Endometrial microvascular endothelial cells (primary cell): ENCODE data around the gene TRIM54. TPM values are rescaled to one million over a fixed set of nuclear protein-coding genes. Genes with fewer than 3 reads are reported as not detected.

ENCODE experiments used
- in situ Hi-C: cut with HindIII; loops from 2 replicates; pipeline ENCODE4 v1.10.0; 2017; ENCODE audit warnings: low sequenced_read_pairs, low pct_unique_long_range_greater_than_20kb; ENCODE audit errors: inconsistent ontology term
- total RNA-seq: library from RNA; depleted of rRNA; stranded (reverse); fragments of >200 nt; gene quantifications from one replicate; pipeline ENCODE4 v1.2.3, GENCODE V29; 2015; ENCODE audit errors: inconsistent ontology term

TRIM54 gene, protein sequence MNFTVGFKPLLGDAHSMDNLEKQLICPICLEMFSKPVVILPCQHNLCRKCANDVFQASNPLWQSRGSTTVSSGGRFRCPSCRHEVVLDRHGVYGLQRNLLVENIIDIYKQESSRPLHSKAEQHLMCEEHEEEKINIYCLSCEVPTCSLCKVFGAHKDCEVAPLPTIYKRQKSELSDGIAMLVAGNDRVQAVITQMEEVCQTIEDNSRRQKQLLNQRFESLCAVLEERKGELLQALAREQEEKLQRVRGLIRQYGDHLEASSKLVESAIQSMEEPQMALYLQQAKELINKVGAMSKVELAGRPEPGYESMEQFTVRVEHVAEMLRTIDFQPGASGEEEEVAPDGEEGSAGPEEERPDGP
- total RNA-seq: 0.56 TPM

DNA sequence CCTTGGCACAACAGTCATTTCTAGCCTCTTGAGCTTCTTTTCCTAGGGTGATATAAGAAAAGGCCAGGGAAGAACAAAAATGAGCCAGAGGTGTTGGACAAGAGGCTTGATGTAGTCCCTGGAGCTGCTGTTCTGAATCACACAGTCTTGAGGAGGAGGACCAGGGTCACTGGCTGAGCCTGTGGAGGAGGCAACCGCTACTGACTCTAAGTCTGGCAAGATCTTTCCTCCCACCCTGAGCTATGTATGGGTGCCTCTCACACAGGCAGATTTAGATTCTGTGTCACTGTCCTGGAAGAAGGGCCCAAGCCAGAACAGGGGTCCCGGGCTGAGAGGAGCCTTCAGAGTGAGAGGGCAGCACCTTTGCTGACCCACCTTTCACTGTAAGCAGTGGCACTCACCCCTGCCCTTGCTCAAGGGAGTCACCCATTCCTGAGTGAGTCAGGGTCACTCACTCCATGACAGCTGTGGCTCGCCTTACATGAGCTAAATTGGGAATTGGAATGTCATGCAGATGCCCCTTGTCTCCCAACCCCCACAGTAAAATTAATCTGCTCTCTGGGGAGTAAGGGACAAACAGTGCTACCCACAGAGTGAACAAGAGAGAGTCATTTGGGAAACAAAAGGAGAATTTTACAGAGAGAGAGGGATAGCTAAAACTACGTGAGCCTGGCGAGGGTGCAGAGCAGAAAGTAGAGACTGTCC, at the start of gene TRIM54:
TRIM54 (plus strand) TSS at position 575 of the 705 bp plus-strand sequence. CDS start 303 bp downstream, outside the sequence.
- in situ Hi-C loops: no loop called here

- in situ Hi-C loops: no loop called here
These were observed 48.9 kb upstream of the TRIM54 start for GRCh38 chr2:27233341-27233740.

GRCh38 chr2:27236136-27236535, 46.1 kb upstream of the TRIM54 start:
- in situ Hi-C loops: no loop called here

DNA sequence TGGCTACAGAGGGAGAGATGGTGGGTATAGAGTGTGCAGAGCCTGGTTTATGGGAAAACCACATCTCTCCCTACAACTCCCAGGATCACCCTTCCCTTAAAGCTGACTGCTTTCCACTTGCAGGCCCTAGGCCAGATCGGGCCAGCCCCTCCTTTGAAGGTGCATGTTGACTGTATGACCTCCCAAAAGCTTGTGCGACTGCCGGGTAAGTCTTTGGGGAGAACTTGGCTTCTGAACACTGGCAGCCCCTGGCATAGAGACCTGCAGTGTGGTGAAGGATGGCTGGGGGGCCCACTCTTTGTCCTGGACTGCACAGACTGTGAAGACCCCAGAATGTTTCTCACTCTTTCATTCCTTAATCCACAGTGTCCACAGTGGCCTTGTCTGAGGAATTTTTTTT, 45.6 kb upstream of the TRIM54 start:
- in situ Hi-C loops: no loop called here

GRCh38 chr2:27237341-27237945, 44.8 kb upstream of the TRIM54 start:
- in situ Hi-C loops: no loop called here

DNA sequence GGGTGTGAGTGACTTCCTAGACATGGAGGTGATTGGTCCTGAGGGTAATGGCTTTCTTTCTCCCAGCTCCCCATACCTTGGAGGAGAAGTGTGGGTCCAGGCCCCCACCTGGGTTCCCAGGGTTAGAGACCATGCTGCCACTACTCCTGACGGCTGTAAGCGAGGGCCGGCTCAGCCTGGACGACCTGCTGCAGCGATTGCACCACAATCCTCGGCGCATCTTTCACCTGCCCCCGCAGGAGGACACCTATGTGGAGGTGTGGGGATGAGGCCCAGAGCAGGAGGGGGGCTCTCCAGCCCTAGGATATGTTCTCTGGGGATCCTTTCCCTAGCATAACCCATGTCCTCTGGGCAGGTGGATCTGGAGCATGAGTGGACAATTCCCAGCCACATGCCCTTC, 43.3 kb upstream of the TRIM54 start:
- in situ Hi-C loops: no loop called here

- in situ Hi-C loops: no loop called here
These were observed 41.8 kb upstream of the TRIM54 start for GRCh38 chr2:27240406-27240805.

GRCh38 chr2:27241761-27242613, 40.2 kb upstream of the TRIM54 start:
- in situ Hi-C loops: no loop called here

DNA sequence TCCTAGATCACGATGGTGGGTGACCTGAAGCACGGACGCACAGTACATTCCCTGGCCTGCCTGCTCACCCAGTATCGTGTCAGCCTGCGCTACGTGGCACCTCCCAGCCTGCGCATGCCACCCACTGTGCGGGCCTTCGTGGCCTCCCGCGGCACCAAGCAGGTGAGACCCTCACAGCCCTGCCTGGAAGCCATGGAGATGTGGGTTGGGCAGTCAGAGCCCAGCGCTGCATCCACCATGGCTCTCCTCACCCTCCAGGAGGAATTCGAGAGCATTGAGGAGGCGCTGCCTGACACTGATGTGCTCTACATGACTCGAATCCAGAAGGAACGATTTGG, 39.6 kb upstream of the TRIM54 start:
- in situ Hi-C loops: no loop called here

DNA sequence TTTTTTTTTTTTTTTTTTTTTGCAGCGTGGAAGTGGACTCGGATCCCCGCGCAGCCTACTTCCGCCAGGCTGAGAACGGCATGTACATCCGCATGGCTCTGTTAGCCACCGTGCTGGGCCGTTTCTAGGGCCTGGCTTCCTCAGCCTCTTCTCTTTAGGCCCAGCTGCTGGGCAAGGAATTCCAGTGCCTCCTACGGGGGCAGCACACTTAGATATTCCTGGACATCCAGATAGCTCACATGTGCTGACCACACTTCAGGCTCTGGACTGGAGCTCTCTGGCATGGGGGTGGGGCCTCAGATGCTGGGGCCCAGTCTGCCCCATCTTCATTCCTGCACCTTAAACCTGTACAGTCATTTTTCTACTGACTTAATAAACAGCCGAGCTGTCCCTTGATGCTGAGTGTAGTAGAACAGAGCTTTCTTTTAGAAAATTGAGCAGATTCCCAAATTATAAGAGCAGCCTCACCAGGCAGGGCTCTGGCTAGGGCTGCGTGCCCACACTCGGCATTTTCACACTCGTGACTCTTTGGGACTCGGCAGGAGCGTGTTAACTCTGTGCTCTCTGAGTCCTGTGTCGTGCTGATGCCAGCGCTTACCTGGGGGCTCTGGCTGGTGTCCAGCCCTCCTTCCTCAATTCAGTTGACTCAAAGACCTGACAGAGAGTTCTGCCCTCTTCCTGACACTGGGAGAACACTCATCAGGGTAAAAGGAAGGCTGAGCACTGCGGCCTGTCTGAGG, 38.7 kb upstream of the TRIM54 start:
- in situ Hi-C loops: no loop called here

GRCh38 chr2:27245116-27245515, 37.1 kb upstream of the TRIM54 start:
- in situ Hi-C loops: no loop called here

DNA sequence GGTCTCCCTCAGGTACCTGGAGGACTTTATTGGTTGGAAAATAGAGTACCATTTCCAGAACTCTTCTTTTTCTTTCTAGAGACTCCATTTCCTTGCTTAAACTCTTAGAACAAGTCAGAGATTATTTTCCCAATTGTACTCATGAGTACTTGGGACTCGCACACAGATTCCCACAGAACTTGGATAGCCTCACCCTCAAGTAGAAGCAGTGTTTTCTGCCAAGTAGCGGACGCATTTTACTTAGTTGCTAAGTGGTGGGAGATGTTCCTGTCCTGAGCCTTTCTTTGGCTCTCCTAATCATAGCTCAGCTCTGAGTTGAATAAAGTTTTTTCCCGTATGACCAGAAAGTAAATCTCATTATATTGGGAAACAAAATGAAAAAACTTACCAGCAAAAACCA, 36.6 kb upstream of the TRIM54 start:
- in situ Hi-C loops: no loop called here

- in situ Hi-C loops: no loop called here
These were observed 34.3 kb upstream of the TRIM54 start for GRCh38 chr2:27247893-27248292.

DNA sequence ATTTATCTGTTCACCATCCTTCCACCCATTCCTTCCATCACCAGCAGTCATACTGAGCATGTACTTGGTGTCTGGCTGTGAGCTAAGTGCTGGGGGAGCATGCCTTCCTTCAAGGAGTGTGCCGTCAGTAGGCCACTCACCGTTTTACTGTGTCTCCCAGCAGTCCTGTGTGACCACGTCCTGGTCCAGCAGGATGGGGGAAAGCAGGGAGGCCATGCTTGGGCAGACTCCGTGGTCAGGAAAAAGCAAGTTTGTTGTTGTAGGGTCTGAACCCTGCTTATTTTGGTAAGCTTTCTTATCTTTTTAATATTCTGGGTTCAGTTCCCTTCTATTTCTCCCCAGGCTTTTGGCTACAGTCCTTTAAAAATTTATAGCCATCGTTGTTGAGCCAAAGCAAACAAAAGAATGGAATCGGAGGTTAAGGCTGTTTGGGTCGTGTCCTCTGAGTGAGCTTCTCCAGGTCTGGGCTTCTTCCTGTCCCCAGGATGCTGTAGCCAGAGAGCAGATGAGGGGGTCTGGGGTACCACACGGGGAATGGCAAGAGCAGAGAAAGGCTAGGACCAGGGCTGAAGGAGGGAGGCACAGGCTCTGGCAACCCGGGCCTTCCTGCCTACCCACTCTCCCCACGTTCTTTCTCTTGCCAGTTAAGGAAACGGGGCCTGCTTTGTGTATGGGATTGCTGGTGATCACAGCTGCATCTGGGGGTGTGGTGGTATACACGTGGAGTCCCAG, 32.9 kb upstream of the TRIM54 start:
- in situ Hi-C loops: no loop called here

GRCh38 chr2:27249891-27250651, 32.2 kb upstream of the TRIM54 start:
- in situ Hi-C loops: no loop called here

- in situ Hi-C loops: no loop called here
These were observed 31.4 kb upstream of the TRIM54 start for GRCh38 chr2:27250652-27251379.

GRCh38 chr2:27251766-27252165, 30.5 kb upstream of the TRIM54 start:
- in situ Hi-C loops: no loop called here
